ENCODE data around the gene ETFA. TPM values are rescaled to one million over a fixed set of nuclear protein-coding genes. Genes with fewer than 3 reads are reported as not detected.

ETFA gene
- total and polyA plus RNA-seq, 10 of the 15 experiments (the other 5 are each of a cell fraction or from before 2014, with no cell fraction given), result 114 to 331 (median 152) TPM

DNA sequence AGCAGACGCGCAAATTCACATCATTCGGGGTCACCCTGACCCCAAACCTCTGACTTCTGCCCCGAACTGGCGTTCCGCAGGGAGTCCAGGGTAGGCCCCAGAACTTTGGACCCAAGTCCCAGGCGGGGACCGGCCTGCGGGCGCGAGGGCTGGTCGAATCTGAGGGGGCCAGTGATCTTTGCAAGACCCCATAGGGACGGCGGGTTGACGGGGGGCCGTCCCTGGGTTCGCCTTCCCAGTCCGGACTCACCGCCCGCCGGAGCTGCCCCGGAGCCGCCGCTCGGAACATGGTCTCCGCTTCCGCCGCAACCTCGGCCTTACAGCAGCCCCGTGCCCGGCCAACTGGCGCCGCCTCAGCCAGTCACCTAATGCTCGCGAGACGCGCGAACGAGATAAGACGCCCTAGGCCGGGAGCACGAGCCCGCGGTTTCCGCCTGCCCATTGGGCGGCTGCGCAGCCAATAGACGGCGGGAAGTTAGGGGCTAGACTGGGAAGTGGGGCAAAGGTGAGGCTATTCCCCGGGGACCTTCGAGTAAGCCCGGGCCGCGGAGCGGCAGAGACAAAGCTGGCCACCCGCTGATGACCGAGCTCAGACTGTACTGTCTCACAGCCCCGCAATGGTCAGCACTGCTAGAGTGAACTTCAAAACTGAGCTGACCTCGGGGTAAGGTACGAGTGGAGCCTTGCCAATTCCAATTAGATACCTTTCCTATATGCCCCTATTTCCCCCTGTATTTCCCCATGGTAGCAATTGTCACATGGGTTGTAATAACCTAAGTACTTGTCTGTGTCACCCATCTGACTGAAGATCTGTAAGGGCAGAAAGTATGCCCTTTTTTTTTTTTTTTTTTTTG is at the start of gene ETFA (continued):
- TF ChIP-seq DPF2 (IDR thresholded peaks at IDR 0.05) (peak; percentile 69; the same call in 1 of the 2 replicates), TARDBP (IDR thresholded peaks at IDR 0.05; ENCODE audit: borderline replicate concordance) (no peak), FOS (IDR thresholded peaks at IDR 0.05; ENCODE audit: borderline replicate concordance, extremely low read depth, insufficient read length) (no peak), TCF12 (IDR thresholded peaks at IDR 0.05; ENCODE audit: low read depth, low read length) (peak; percentile 35; the same call in 1 of the 2 replicates), MYC (IDR thresholded peaks at IDR 0.05; ENCODE audit: insufficient read depth, insufficient read length, insufficient replicate concordance, low read length, severe bottlenecking) (no peak), RB1 (IDR thresholded peaks at IDR 0.05; ENCODE audit: borderline replicate concordance) (peak; percentile 35; the same call in 1 of the 2 replicates), GABPA (IDR thresholded peaks at IDR 0.05; ENCODE audit: low read depth) (no peak), ZNF207 (IDR thresholded peaks at IDR 0.05; ENCODE audit: borderline replicate concordance) (peak; percentile 66; the same call in 1 of the 2 replicates), ETV6 (conservative IDR thresholded peaks at IDR 0.05 in 1 of 2, IDR thresholded peaks at IDR 0.05 in 1 of 2; ENCODE audit: borderline replicate concordance in 1 of 2, low read depth in 1 of 2) (no peak; a peak in 1 of 4 replicates), SIN3A (IDR thresholded peaks at IDR 0.05; ENCODE audit: low read depth, low read length) (no peak), SREBF2 (IDR thresholded peaks at IDR 0.05; ENCODE audit: low read length) (no peak), CEBPZ (IDR thresholded peaks at IDR 0.05; ENCODE audit: low read depth, low read length) (no peak), NR2C1 (IDR thresholded peaks at IDR 0.05) (peak; percentile 63; the same call in 1 of the 2 replicates)

Data from GM12878 (cell line).